Measurements from ENCODE around the gene BACE1-AS.

The BACE1-AS gene

GRCh38 chr11:117298195-117298594 lies 7.0 kb downstream of the BACE1-AS start:
- in situ Hi-C loops (cut with HindIII; ENCODE audit: low pct_unique_long_range_greater_than_20kb, low sequenced_read_pairs): no loop called here
- DNase-seq (ENCODE audit: low read depth in 1 of 2, low spot score in 1 of 2): no peak
- no peak for TF ChIP-seq JUND (IDR thresholded peaks at IDR 0.05; ENCODE audit: low read depth)

DNA sequence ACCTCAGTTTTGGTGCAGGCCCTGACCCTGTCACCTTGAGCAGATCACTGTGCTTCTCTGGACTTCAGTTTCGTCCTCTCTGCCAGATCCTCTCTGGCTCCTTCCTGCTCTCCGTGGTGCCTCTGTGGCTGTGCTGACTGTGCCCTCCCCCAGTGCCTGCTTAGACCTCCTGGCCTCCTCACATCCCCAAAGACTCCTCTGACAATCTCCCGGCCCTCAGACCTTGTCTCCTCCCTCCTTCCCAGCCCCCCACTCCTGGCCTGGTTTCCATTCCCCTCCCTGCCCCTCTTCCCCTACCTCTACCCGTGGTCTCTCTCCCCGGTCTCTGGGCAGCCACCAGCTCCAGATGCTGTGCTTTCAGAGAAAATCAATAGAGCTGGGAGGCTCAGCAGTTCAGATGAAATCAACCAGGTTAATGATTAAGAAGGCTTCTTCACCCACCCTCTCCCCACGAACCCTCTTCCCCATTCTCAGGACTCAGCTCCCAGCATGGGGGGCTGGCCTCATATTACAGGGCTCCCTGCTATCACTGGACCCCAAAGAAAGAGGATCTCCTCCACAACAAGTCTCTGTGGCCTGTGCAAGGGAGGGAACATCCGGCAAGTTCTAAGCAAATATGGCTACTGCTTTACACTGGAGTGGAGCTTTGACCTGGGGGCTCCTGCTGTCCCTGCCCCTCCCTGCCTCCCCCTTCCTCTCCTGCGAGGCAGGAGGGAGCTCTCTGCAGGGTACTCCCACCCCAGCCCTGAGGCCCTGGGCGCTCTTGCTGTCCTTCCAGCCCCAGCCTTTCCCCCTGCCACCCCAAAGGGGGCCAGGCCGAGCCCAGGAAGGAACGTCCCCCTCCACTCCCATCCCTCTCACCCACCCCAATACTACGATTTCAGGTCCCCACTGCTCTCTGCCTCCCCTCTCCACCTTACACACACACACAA lies 8.5 kb downstream of the BACE1-AS start:
- in situ Hi-C loops (cut with HindIII; ENCODE audit: low pct_unique_long_range_greater_than_20kb, low sequenced_read_pairs): no loop called here
- no peak for DNase-seq (ENCODE audit: low read depth in 1 of 2, low spot score in 1 of 2)
- no peak for TF ChIP-seq JUND (IDR thresholded peaks at IDR 0.05; ENCODE audit: low read depth)

DNA sequence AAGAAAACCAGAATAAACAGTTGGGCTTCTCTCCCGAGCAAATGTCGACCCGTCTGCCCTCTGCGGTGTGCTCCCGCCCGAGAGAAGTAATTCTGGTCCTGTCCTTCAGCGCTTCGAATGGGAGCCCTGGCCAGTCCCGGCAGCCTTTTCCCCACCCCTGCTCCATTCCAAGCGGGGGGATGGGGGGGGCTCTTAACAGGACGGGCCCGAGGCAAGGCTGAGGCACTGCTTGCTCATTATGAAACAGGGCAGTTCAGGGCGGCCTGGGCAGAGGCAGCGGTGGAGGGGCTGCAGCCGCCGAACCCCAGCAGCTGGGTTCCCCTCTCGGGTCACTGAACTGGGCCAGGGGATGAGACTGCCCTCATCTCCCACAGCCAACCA lies 9.1 kb downstream of the BACE1-AS start:
- in situ Hi-C loops (cut with HindIII; ENCODE audit: low pct_unique_long_range_greater_than_20kb, low sequenced_read_pairs): no loop called here
- no peak for DNase-seq (ENCODE audit: low read depth in 1 of 2, low spot score in 1 of 2)
- no peak for TF ChIP-seq JUND (IDR thresholded peaks at IDR 0.05; ENCODE audit: low read depth)

DNA sequence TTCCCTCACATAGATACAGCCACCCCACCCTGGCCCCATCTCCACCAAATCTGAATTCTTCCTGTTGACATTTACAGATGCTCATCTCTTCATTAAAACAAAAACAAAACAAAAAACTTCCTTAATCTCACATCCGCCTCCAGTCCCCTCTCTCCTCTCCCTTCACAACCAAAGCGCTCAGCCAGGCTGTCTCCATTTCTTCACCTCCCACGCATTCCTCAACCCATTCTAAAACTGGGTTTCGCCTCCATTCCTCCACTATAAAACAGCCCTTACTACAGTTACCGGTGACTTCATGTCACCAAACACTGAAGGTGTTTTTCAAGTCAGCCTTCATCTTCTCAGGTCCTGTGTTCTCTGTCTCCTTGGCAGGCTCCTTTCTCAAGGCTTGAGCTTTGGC lies 9.6 kb downstream of the BACE1-AS start:
- no peak for TF ChIP-seq JUND (IDR thresholded peaks at IDR 0.05; ENCODE audit: low read depth)
- in situ Hi-C loops (cut with HindIII; ENCODE audit: low pct_unique_long_range_greater_than_20kb, low sequenced_read_pairs): no loop called here
- DNase-seq (ENCODE audit: low read depth in 1 of 2, low spot score in 1 of 2): no peak

DNA sequence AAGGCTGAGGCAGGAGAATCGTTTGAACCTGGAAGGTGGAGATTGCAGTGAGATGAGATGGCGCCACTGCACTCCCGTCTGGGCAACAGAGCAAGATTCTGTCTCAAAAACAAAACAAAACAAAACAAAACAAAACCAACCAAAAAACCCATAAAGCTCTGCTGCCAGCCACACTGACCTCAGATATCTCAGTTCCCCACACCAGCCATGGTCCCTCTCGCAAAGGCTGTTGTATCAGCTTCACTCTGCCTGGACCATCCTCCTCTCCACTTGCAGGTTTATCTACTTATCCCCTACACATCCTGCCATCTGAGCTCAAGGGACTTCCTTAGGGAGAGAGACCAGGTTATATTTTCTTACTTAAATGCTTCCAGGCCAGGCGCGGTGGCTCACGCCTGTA lies 11.1 kb downstream of the BACE1-AS start:
- TF ChIP-seq JUND (IDR thresholded peaks at IDR 0.05; ENCODE audit: low read depth): no peak
- no peak for DNase-seq (ENCODE audit: low read depth in 1 of 2, low spot score in 1 of 2)
- in situ Hi-C loops (cut with HindIII; ENCODE audit: low pct_unique_long_range_greater_than_20kb, low sequenced_read_pairs): no loop called here

DNA sequence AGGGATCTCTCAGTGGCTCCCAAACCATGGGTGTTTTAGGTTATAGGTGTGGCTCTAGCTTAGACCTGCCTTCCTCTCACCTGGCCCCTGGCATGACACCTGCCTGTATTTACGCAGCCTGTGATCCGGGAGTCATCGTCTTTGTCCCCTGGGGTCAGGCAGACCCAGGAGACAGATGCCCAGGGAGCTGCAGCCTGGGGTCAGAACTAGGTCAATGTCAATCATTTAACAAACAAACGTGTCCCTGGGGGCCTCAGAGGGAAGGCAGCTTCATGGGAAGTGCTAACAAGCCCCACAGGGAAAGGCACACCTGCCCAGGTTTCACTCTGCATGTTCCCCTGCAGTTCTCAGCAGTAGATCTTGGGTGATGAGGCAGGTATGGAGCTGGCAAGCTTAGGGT lies 12.0 kb downstream of the BACE1-AS start:
- in situ Hi-C loops (cut with HindIII; ENCODE audit: low pct_unique_long_range_greater_than_20kb, low sequenced_read_pairs): no loop called here
- no peak for TF ChIP-seq JUND (IDR thresholded peaks at IDR 0.05; ENCODE audit: low read depth)
- peak in 1 of 2 experiments; percentile 29 for DNase-seq (ENCODE audit: low read depth in 1 of 2, low spot score in 1 of 2)

DNA sequence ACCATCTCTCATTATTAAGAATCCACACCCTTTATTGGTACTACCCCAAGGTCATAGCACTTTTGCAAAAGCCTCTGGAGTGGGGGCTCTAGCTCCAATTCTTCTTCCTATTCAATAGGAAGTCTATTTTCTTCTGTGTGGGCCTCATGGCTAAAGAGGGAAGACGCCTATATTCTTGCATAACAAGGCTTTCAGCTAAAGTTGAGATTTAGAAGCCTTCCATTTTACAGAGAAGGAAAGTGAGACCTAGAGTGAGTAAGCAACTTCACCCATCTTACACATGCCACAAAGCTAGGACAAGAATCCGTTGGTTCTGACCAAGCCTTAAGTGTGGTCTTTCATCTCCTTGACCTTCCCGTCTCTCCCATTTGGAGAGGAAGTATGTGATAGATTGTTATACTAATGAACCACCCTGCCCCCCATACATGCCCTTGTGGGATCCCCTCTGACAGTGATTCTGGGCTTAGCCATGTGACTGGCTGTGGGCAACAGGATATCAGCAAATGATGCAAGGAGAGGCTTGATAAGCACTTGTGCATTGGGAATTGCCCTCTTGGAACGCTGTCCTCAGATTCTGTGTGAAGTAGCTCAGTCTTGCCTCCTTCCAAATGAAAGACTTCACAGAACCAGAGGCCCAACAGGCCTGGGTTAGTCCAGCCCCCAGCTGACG lies 12.6 kb downstream of the BACE1-AS start:
- no peak for TF ChIP-seq JUND (IDR thresholded peaks at IDR 0.05; ENCODE audit: low read depth)
- in situ Hi-C loops (cut with HindIII; ENCODE audit: low pct_unique_long_range_greater_than_20kb, low sequenced_read_pairs): no loop called here

DNA sequence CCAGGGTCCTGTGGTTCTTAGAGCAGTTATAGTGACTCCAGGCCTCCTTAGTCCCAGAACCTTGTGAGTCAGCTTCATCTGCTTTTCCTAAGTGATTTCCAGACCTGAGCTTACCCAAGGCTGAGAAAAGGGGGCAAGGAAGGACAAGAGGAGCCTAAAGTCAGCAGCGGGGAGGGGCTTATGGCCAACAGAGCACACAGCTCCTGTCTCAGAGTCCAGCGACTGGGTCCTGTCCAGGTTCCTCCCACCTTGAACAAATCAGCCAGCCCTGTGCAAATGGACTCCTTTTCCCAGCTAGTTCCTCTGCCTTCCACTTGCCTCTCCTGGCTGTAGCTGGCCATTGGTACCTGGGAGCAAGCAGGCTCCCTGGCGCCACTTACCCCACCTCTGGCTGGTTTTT lies 14.0 kb downstream of the BACE1-AS start:
- in situ Hi-C loops (cut with HindIII; ENCODE audit: low pct_unique_long_range_greater_than_20kb, low sequenced_read_pairs): no loop called here
- DNase-seq (ENCODE audit: low read depth in 1 of 2, low spot score in 1 of 2): no peak
- TF ChIP-seq JUND (IDR thresholded peaks at IDR 0.05; ENCODE audit: low read depth): no peak

More for the DNA sequence above, 12.6 kb downstream of the BACE1-AS start:
- no peak for DNase-seq (ENCODE audit: low read depth in 1 of 2, low spot score in 1 of 2)

GRCh38 chr11:117309310-117309709 lies 18.2 kb downstream of the BACE1-AS start:
- in situ Hi-C loops (cut with HindIII; ENCODE audit: low pct_unique_long_range_greater_than_20kb, low sequenced_read_pairs): no loop called here
- no peak for DNase-seq (ENCODE audit: low read depth in 1 of 2, low spot score in 1 of 2)
- TF ChIP-seq JUND (IDR thresholded peaks at IDR 0.05; ENCODE audit: low read depth): no peak

GRCh38 chr11:117313091-117313490 lies 21.9 kb downstream of the BACE1-AS start:
- DNase-seq (ENCODE audit: low read depth in 1 of 2, low spot score in 1 of 2): no peak
- in situ Hi-C loops (cut with HindIII; ENCODE audit: low pct_unique_long_range_greater_than_20kb, low sequenced_read_pairs): no loop called here
- TF ChIP-seq JUND (IDR thresholded peaks at IDR 0.05; ENCODE audit: low read depth): no peak

DNA sequence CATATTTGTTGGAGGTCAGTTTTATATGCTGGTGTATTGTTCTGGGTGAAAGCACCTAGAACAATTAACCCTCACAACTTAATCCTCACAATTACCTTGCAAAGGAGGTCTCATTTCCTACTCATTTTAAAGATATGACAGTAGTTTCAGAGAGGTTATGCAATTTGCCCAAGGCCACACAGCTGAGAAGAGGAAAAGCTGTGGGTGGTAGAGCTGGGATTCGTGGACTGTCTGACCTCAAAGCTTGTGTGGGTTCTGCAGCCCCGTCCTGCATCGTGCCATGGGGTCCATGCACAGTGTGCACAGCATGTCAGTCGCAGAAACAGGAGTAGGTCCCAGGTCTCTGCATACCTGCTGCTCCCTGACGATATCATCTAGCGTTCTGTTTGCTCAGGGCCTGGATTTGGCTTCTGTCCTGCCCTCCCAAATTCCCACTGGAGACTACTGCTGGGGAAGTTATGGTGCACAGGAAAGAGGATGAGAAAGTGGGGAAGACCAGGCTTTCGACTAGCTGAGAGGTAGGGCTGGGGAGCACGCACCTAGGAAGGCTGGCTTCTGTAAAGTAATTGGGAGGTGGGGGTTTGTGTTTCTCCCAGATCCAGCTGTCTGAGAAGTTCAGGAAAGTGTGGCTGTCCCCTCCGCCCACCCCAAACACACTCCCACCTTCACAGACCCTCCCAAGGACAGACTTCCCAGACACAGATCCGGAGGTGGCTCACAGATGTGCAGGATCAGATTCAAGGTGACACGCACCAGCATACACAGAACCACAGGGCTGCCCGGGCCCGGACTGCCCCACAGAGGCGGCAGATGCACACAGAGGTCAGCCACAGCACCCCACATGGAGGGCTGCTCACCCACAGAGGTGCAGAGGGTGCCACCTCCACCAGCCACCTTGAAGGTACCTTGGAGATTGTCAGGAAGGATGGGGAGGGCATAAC lies 23.0 kb downstream of the BACE1-AS start:
- in situ Hi-C loops (cut with HindIII; ENCODE audit: low pct_unique_long_range_greater_than_20kb, low sequenced_read_pairs): no loop called here
- TF ChIP-seq JUND (IDR thresholded peaks at IDR 0.05; ENCODE audit: low read depth): no peak
- peak; percentile 53 to 62 for DNase-seq (ENCODE audit: low read depth in 1 of 2, low spot score in 1 of 2)

DNA sequence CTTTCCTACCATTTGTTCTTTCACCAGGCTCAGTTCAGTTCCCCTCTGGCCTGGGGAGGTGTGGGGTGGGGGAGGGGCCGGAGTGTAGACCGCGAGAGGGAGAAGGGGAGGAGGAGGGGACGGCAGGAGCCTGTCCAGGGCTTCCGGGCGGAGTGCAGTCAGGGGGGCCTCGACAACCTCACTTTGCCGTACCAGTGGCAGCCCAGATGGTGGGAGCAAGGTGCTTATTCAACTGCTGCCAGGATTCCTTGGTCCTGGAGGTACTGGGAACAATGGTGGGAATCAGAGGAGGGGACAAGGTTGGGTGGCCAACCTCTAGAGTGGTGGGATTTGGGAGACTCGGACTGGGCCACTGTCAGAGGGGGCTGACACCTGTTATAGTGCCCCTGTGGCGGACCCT lies 23.7 kb downstream of the BACE1-AS start:
- DNase-seq (ENCODE audit: low read depth in 1 of 2, low spot score in 1 of 2): no peak
- in situ Hi-C loops (cut with HindIII; ENCODE audit: low pct_unique_long_range_greater_than_20kb, low sequenced_read_pairs): no loop called here
- no peak for TF ChIP-seq JUND (IDR thresholded peaks at IDR 0.05; ENCODE audit: low read depth)
